Measurements from ENCODE around the gene FOXK1.

- TF ChIP-seq CTCF (IDR thresholded peaks at IDR 0.05) (no peak), POLR2A (IDR thresholded peaks at IDR 0.05) (no peak)
Measured at GRCh38 chr7:4758791-4759190, 76.7 kb downstream of the FOXK1 start.

Measured in upper lobe of left lung (tissue), 4 donors.